HG02884 (cell line): ENCODE results near the gene MAP7D1.

Experiments used
- ATAC-seq: cut with Tn5 transposase; IDR thresholded peaks from one replicate; pipeline ENCODE4 v1.9.1; 2021; ENCODE audit warnings: mild to moderate bottlenecking, moderate library complexity; ENCODE audit not compliant: unreplicated experiment

The MAP7D1 gene

DNA sequence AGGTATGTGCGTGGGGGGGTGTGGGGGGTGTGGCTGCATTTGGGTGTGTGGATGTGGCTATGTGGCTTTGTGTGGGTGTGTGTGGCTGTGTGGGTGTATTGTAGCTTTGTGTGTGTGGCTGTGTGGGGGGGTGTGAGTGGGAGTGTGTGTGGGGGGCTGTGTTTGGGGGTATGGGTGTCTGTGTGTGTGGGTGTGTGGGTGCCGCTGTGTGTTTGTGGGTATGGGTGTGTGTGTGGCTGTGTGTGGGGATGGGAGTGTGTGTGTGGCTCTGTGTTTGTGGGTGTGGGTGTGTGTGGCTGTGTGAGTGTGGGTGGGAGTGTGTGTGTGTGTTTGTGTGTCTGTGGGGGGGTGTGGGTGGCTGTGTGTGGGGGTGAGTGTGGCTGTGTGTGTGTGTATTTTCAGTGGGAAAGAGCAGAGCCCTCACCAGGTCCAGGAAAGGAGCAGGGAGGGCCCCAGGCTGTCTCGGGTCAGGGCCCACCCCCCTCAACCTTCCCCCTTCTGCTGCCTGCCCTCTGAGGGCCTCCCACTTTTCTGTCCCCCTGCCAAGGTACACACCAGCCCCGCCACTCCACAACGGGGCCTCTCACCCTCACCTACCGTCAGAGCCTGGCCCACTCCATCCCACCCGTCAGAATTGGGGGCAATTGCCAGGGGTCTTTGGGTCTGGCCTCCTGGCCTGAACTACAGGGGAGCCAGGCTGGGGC is 29.0 kb upstream of the MAP7D1 start:
- no peak for ATAC-seq

DNA sequence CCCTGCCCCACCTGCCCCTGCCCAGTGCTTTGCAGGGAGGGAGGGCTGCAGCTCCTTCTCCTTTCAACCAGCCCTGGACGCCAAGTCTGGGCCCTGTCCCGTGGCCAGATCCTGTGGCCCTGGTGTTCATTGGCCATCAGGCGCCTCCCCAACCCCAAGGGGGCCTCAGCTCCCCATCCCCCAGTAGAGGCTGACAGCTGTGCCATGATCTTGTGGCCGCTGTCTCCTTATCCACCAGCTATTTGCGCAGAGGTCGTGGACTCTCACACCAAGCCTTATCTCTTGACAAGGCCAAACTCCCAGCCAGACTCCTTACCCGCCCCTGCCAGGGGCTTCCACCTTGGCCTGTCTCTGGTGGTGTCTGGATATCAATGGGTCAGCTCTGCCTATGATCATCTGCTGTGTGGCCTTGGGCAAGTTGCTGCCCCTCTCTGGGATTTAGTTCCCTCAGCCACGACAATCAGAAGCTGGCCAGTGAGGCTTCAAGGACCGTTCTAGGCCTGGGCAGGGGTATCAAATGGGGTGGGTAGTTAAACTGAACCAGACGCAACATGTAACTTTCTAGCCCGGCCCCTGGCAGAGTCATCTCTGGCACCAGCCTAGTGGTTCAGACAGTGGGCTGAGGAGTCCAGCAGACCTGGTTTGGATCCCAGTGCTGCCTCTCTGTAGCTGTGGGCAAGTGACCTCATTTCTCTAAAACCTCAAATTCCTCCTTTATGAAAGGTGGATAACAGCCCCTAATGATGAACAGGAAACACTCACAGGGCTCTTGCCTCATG is 27.6 kb upstream of the MAP7D1 start:
- no peak for ATAC-seq

DNA sequence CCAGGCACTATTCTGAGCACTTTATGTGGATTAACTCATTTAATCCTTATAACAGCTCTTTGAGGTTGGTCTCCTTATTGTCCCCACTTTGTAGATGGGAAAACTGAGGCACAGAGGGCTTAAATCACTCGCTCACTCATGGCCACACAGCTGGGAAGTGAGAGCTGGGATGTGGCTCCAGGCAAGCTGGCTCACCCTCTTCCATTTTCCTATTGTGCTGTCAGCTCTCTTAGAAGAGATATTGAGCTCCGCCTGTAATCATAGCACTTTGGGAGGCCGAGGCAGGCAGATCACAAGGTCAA is 27.1 kb upstream of the MAP7D1 start:
- no peak for ATAC-seq

GRCh38 chr1:36132029-36132428 is 23.9 kb upstream of the MAP7D1 start:
- no peak for ATAC-seq

DNA sequence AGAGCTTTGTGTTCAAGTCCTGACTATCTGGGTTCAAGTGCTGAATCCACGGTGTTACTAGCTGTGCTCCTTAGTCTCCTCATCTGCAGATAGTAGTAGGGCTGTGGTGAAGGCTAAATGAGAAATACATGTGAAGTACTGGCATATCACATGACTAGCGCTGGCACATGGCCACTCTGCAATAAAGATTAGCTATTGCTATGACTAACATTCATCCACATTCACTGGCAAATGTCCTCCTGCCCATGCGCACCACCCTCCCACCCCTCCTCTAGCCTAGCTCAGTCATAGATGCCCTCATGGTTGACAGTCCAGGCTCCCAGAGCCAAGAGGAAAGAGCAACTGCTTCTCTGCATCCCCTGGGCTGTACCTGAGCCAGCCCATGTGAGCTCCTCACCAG is 22.5 kb upstream of the MAP7D1 start:
- no peak for ATAC-seq

DNA sequence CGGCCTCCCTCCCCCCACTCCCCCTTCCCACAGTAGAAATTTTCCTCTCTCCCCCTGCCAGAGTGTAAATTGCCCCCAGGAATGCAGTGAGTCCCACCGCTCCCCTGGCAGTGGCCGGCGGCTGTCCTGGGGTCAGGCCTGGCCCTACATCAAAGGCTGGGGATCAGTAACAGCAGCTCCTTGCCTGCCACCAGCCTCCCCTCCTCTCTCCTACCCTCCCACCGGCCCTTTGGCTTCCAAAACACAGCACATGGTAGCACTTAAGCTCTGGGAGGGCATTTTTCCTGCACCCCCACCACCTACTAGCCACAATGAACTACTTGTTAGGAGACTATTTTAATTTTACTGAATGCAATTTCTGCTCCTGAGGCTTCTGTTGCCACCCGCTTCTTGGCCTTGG is 21.9 kb upstream of the MAP7D1 start:
- no peak for ATAC-seq

GRCh38 chr1:36134505-36135329 is 21.2 kb upstream of the MAP7D1 start:
- ATAC-seq: no peak

DNA sequence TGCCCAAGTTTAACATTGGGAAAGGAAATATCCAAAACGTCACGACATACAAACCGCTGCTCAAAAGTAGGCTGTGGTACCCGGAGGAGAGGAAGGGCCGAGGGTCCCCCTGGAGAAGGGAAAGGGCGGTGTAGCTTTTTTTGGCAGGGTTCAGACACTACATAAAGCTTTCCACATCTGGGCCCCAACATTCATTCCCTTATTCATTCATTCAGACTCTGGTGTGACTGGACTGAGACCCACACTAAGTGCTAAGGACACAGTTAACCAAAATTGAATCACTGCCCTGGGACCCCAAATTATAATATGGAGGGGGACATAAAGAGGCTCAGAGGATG is 20.7 kb upstream of the MAP7D1 start:
- ATAC-seq: no peak

DNA sequence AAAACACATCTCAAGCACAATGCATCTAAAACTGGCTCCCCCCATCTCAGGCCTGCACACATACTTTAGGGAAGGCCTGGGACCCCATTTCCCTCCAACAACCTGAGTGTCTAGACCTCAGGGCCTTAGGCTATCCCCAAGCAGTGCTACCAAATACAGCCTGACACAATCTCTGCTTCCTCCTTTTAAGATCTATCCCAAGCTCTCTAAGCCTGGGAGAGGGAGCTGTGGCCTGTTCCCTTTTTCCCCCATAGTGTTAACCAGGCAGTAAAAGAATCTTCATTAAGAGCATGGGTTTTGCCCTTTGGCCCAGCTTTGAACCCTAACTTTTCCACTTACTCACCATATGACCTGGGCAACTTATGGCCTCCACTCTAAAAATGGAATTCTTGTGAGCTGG is 20.2 kb upstream of the MAP7D1 start:
- ATAC-seq: no peak

DNA sequence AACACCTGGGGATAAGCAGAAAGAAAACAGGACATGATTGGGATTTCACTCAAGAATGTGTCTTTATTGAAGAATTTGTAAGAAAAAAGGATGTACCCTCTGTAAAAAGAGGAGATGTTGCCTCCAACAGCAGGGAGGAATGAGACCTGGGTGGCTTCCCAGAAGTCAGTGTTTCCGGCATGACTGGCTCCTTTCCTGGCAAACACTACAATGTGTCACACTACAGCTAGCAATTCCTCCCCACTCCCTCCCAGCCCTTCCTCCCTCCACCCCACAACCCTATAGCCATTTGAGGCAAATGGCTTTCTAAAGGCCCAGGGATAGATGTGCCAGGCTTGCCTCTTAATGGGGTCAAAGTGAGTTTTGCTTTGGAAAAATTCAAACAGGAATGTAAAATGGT is 19.4 kb upstream of the MAP7D1 start:
- ATAC-seq: no peak

- ATAC-seq: no peak
Measured at GRCh38 chr1:36137226-36137625, 18.7 kb upstream of the MAP7D1 start.

DNA sequence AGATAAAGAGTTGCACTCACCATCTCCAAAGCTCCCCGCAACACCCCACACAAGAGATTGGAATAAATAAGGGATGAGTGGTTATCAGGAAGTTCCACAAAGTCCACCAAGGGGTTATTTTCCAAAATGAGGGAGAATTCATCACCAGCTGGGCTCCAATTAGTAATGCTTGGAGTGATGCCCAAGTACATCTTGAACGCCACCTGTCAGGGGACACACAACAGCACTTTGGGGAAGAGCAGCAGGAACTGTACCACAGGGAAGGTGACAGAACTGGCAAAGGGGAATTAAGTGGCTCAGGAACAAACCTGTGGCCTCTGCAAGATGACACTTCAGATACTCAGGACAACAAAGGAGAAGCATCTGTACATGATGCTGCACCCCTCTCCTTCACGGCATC is 18.2 kb upstream of the MAP7D1 start:
- ATAC-seq: no peak

DNA sequence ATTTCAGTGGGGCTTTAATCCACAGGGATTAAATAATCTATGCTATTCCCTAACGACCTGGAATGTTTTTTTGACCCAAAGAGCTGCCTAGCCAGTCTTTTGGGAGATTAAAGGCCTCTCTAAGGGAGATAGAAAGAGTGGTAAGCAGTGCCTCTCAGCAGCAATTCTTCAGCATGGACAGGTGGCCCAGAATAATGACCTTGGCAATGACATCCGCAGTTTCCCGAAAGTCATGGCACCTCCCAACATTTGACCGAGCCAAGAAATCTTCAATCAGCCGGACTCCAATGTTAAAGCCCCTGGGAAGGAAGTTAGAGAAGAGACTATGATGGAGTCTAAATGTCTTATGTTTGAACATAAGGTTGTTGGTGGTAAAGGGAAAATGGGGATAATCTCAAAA is 16.4 kb upstream of the MAP7D1 start:
- ATAC-seq: no peak

DNA sequence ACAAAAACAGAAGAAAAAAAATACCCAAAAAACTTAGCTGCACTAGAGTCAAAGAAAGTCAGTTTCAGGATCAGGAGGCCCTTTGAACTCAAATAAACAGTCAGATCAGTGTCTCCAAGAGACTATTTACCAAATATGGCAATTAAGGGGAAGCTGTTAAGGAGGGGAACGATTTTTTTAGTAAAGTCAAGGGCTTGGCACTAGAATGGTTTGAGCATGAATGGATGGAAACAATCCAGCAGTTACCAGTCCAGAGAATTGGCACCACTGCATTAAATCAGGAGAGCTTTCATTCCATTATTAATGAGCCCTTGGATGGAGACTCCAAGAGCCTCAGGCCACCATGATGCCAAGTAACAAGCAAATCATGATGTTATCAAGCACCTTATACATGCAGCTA is 13.8 kb upstream of the MAP7D1 start:
- ATAC-seq: no peak

GRCh38 chr1:36143424-36143823 is 12.5 kb upstream of the MAP7D1 start:
- no peak for ATAC-seq

DNA sequence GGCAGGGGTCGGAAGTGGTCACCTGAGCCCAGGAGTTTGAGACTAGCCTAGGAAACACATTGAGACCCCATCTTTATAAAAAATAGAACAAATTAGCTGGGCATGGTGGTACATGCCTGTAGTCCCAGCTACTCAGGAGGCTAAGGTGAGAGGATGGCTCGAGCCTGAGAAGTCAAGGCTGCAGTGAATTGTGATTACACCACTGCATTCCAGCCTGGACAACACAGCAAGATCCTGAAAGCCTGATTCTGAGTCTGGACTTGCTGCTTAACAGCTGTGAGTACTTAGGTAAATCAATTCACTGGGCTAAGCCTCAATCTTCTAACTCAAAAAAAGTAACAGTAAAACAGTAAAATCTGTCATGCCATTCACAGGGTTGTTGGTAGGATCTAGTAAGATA is 11.5 kb upstream of the MAP7D1 start:
- no peak for ATAC-seq

DNA sequence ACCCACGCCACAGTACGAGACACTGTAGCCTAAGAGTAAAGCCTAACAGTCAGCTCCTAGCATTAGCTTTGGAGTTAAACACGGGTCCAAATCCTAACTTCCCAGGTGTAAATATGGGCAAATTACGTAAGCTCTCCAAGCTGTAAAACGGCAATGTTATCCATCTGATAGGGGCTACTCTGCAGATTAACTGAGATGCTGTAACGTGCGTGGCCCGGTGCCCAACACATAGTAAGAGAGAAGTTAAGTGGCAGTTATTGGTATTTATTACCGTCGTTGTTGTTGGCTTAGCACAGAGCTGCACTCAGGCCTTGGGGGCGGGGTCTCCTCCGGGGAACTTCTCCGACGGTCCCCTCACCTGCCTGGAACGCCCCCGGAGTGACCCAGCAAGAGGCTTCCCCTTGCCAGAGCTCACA is 7.1 kb upstream of the MAP7D1 start:
- ATAC-seq: no peak

GRCh38 chr1:36149237-36149972 is 6.6 kb upstream of the MAP7D1 start, which contains the start of gene TRAPPC3:
Gene TRAPPC3, minus strand, starts transcription at chr1:36149486. Its CDS starts 108 bp downstream, at chr1:36149378.
- ATAC-seq: peak; percentile 79

GRCh38 chr1:36149973-36150295 is 6.0 kb upstream of the MAP7D1 start:
- no peak for ATAC-seq

DNA sequence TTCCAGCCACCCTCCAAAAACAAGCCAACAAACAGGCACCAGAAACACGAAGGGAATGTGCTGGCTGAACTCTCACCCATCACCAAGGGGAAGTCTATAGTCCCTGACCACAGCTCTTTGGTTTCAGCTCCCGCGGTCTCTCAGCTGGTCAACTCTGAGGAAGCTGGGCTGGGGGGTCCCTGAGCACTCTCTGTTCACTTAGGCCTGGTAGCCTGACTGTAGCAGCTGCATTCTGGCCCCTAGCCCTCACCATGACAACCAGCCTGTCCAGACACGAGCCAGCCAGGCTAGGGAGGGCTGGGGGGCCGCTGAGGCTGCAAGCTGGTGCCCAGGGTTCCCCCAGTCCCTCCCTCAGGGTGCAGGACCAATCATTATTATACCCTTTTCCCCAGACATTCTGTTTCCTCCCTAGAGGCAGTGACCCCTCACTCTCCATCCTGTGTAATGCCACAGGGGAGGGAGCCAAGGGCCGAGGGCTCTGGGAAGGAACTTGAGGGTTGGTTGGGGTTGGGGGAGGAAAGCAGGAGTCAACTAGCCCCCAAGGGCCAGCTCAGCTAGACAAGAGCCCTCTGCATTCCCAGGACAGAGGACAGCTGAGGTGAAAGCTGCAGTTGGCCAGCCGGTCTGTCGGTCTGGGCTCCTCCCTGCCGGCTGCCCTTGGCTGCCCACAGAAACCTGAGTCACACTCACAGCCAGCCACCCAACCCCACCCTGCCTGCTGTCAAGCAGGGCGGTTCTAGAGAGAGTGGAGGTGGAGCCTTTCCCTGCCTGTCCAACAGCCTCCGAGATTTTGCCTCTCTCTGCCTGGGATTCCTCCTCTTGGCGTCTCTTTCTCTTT is 5.4 kb upstream of the MAP7D1 start:
- ATAC-seq: peak; percentile 42
